ENCODE results near the gene EPHA2.

- TF ChIP-seq CTCF (conservative IDR thresholded peaks at IDR 0.05; ENCODE audit: low read depth in 2 of 2) (no peak), POLR2AphosphoS5 (IDR thresholded peaks at IDR 0.05; ENCODE audit: low read depth) (no peak), EZH2 (IDR thresholded peaks at IDR 0.05; ENCODE audit: low read depth, unreplicated experiment) (no peak)
These were observed 23.5 kb downstream of the EPHA2 start for GRCh38 chr1:16132325-16132785.

All from GM23338 (cell line).